B cell (primary cell): ENCODE data around the gene PDE6B. TPM values are rescaled to one million over a fixed set of nuclear protein-coding genes. Genes with fewer than 3 reads are reported as not detected.

Experiments
- ATAC-seq: fragments of 200-7000 bp; cut with Tn5 transposase; one replicate; pipeline ENCODE4 v1.10.0; 2021; ENCODE audit warnings: low read depth, mild to moderate bottlenecking, moderate number of reproducible peaks, moderate library complexity
- CTCF ChIA-PET: fragments of 350-600 bp; sonication (Branson Sonifier 250); formaldehyde crosslinking; loops from one replicate; lab custom pipeline; 2021; ENCODE audit warnings: antibody characterized with exemption, inconsistent platforms; lab: Charles Lee
- POLR2A ChIA-PET: fragments of 350-600 bp; sonication (Branson Sonifier 250); formaldehyde crosslinking; loops from one replicate; lab custom pipeline; 2021; ENCODE audit warnings: antibody characterized with exemption; lab: Charles Lee
- DNase-seq: peaks from one replicate; pipeline ENCODE4 v3.0.0; 2013
- H2AFZ ChIP-seq: 2 replicates; pipeline ENCODE4 v1.6.1; 2012; ENCODE audit warnings: mild to moderate bottlenecking, low read depth, low read length; ENCODE audit not compliant: insufficient read depth, poor library complexity, severe bottlenecking
- H3K27ac ChIP-seq, 2 donors: 1 replicate in 1 of 2; 2 replicates in 1 of 2; pipeline ENCODE4 v1.5.1; 2012 to 2013; ENCODE audit warnings: low read length in 2 of 2, mild to moderate bottlenecking in 2 of 2, moderate library complexity in 1 of 2
- H3K27me3 ChIP-seq, 4 experiments: fragments of 200-600 bp in 1 of 4; sonication (generic) in 1 of 4; replicated peaks in 1 of 4; 1 replicate in 2 of 4; 2 replicates in 2 of 4; pipeline versions ENCODE4 v1.6.1 to v1.7.0; 2013 to 2016; ENCODE audit warnings: low read length in 3 of 4, mild to moderate bottlenecking in 2 of 4, mixed read lengths in 1 of 4, moderate library complexity in 1 of 4; ENCODE audit not compliant: insufficient read depth in 4 of 4, control insufficient read depth in 3 of 4; ENCODE audit errors: control extremely low read depth in 1 of 4
- H3K36me3 ChIP-seq, 2 experiments: replicated peaks in 1 of 2; 1 replicate in 1 of 2; 2 replicates in 1 of 2; pipeline versions ENCODE4 v1.6.1 to v1.7.1; 2013; ENCODE audit warnings: low read length in 1 of 2; ENCODE audit not compliant: insufficient read depth in 2 of 2, control insufficient read depth in 1 of 2; ENCODE audit errors: control extremely low read depth in 1 of 2, extremely low read depth in 1 of 2
- H3K4me1 ChIP-seq, 2 donors: fragments of 200-600 bp in 1 of 2; sonication (generic) in 1 of 2; 1 replicate in 1 of 2; 2 replicates in 1 of 2; pipeline versions ENCODE4 v1.5.1 to v1.6.1; 2013 to 2017; ENCODE audit warnings: low read length in 2 of 2; ENCODE audit not compliant: control insufficient read depth in 2 of 2, insufficient read depth in 2 of 2
- H3K4me2 ChIP-seq: replicated peaks from 2 replicates; pipeline ENCODE3; 2012; ENCODE audit warnings: mild to moderate bottlenecking, low read depth, low read length; ENCODE audit not compliant: poor library complexity, severe bottlenecking
- H3K4me3 ChIP-seq, 5 experiments: fragments of 200-600 bp in 1 of 5; sonication (generic) in 1 of 5; 1 replicate in 3 of 5; 2 replicates in 2 of 5; pipeline versions ENCODE4 v1.5.1 to v1.7.0; 2011 to 2016; ENCODE audit warnings: low read length in 4 of 5, mild to moderate bottlenecking in 4 of 5, low read depth in 2 of 5, control low read depth in 1 of 5, moderate library complexity in 1 of 5; ENCODE audit not compliant: insufficient read depth in 1 of 5; ENCODE audit errors: control extremely low read depth in 1 of 5, extremely low read depth in 1 of 5
- H3K79me2 ChIP-seq: fragments of 200-600 bp; sonication (generic); one replicate; pipeline ENCODE4 v1.6.0; 2016; ENCODE audit warnings: low read length; ENCODE audit not compliant: control insufficient read depth, insufficient read depth
- H3K9ac ChIP-seq: fragments of 200-600 bp; sonication (generic); 2 replicates; pipeline ENCODE4 v1.6.1; 2017; ENCODE audit warnings: mild to moderate bottlenecking, low read length, moderate library complexity
- H3K9me3 ChIP-seq, 3 donors: one replicate each; pipeline versions ENCODE4 v1.6.1 to v1.7.1; 2013; ENCODE audit warnings: low read length in 2 of 3; ENCODE audit not compliant: control insufficient read depth in 2 of 3, insufficient read depth in 1 of 3; ENCODE audit errors: control extremely low read depth in 1 of 3
- H4K20me1 ChIP-seq: 2 replicates; pipeline ENCODE4 v1.6.0; 2012; ENCODE audit warnings: mild to moderate bottlenecking, low read length; ENCODE audit not compliant: insufficient read depth, control insufficient read depth, poor library complexity, severe bottlenecking
- H3K27ac Mint-ChIP-seq: one replicate; pipeline ENCODE4 v1.8.0; 2021; ENCODE audit warnings: mixed read lengths
- H3K27me3 Mint-ChIP-seq: one replicate; pipeline ENCODE4 v1.8.0; 2021; ENCODE audit warnings: mixed read lengths
- H3K4me1 Mint-ChIP-seq: one replicate; pipeline ENCODE4 v1.8.0; 2021; ENCODE audit warnings: mixed read lengths
- H3K4me3 Mint-ChIP-seq: one replicate; pipeline ENCODE4 v1.8.0; 2021; ENCODE audit warnings: mixed read lengths
- H3K9me3 Mint-ChIP-seq: one replicate; pipeline ENCODE4 v1.8.0; 2022; ENCODE audit warnings: mixed read lengths; ENCODE audit not compliant: insufficient read depth
- CTCF ChIP-seq: fragments of 200-600 bp; IDR thresholded peaks from one replicate; pipeline ENCODE4 v1.8.0; 2022; ENCODE audit warnings: antibody characterized with exemption, mild to moderate bottlenecking
- EZH2 ChIP-seq: IDR thresholded peaks from 2 replicates; pipeline ENCODE4 v1.6.1; 2012; ENCODE audit warnings: borderline replicate concordance, low read depth, mild to moderate bottlenecking, moderate library complexity, low read length; ENCODE audit not compliant: insufficient read depth, poor library complexity, severe bottlenecking
- WGBS: methylation state at CpG from one replicate; pipeline ENCODE4 v1.1.5; 2013; ENCODE audit warnings: missing lambda C conversion rate; ENCODE audit not compliant: insufficient coverage; 5-methylcytosine and 5-hydroxymethylcytosine counted together
- intact Hi-C: fragments of 100-400 bp; cut with micrococcal nuclease; formaldehyde crosslinking; loops from one replicate; pipeline ENCODE4 v1.10.0; 2022
- polyA plus RNA-seq: library from polyadenylated mRNA; depleted of rRNA; stranded (reverse); fragments of >200 nt; gene quantifications from 2 replicates; pipeline ENCODE4 v1.2.3, GENCODE V29; 2012
- total RNA-seq, 2 donors: library from RNA; stranded (reverse); fragments of 120-200 nt in 1 of 2; gene quantifications; 1 replicate in 1 of 2; 2 replicates in 1 of 2; pipeline versions ENCODE4 v1.2.3 to v1.2.4, GENCODE V29; 2013 to 2022

PDE6B gene
- total and polyA plus RNA-seq, 2 donors (not counting 1 experiment from before 2014, with no cell fraction given), result 20.0 to 25.2 TPM

DNA sequence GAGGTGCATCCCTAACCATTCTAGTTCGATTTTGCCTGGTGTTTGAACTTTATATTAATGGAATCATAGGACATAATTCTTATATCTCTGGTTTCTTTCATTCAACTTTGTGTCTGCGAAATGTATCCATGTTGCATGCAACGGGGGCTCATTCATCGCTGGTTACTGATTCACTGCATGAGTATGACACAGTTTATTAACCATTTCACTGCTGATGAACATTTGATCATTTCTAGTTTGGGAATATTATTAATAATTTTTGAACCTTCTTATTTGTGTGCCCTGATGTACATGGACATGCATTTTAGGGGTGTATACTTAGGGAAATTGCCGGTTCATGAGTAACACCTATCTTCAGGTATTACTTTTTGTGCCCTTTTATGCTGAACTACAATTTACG lies 44.2 kb upstream of the PDE6B start:
- ChIA-PET POLR2A (no interaction called here), CTCF (no interaction called here)
- Histone ChIP-seq H3K27me3 (peaks cover 0 to 38% (median 16%) of the 10 kb centered on the region in 4 experiments), H3K9me3 (peaks cover 2 to 44% (median 15%) of the 10 kb centered on the region in 3 donors), H2AFZ (no peak overlapping the region), H3K4me2 (no peak overlapping the region), H3K9ac (no peak overlapping the region), H4K20me1 (no peaks in the 10 kb centered on the region), H3K27ac (no peak overlapping the region), H3K36me3 (no peaks in the 10 kb centered on the region), H3K4me3 (no peak overlapping the region), H3K79me2 (no peaks in the 10 kb centered on the region), H3K4me1 (peaks cover 9 to 10% of the 10 kb centered on the region in 2 donors)
- Mint-ChIP-seq H3K4me3 (no peak overlapping the region), H3K4me1 (peaks cover 8% of the 10 kb centered on the region), H3K9me3 (peaks cover 6% of the 10 kb centered on the region), H3K27me3 (peaks cover 43% of the 10 kb centered on the region), H3K27ac (no peak overlapping the region)
- DNase-seq (no peak), ATAC-seq (no peak)
- TF ChIP-seq CTCF (no peak), EZH2 (no peak)
- WGBS, result 100% methylated on average over 3 of the region's 6 CpGs
- intact Hi-C loops, result no loop called here

- Histone ChIP-seq H3K79me2 (no peaks in the 10 kb centered on the region), H3K4me2 (no peak overlapping the region), H3K9me3 (peaks cover 2 to 40% (median 15%) of the 10 kb centered on the region in 3 donors), H3K9ac (no peak overlapping the region), H3K27me3 (peaks cover 0 to 35% (median 16%) of the 10 kb centered on the region in 4 experiments), H3K27ac (no peak overlapping the region), H3K4me1 (peaks cover 5 to 10% of the 10 kb centered on the region in 2 donors), H3K4me3 (no peak overlapping the region), H4K20me1 (no peaks in the 10 kb centered on the region), H3K36me3 (no peaks in the 10 kb centered on the region), H2AFZ (no peak overlapping the region)
- CTCF ChIA-PET, result no interaction called here
- Mint-ChIP-seq H3K9me3 (peaks cover 6% of the 10 kb centered on the region), H3K4me1 (peaks cover 7% of the 10 kb centered on the region), H3K27ac (no peak overlapping the region), H3K4me3 (no peak overlapping the region), H3K27me3 (peaks cover 46% of the 10 kb centered on the region)
- intact Hi-C loops, result no loop called here
- DNase-seq, result no peak
- POLR2A ChIA-PET, result no interaction called here
- 98% methylated on average over 3 of the region's 9 CpGs for WGBS
- ATAC-seq, result no peak
- TF ChIP-seq CTCF (no peak), EZH2 (no peak)
Observed at GRCh38 chr4:581753-582361, 43.5 kb upstream of the PDE6B start.
